ENCODE data around the gene CCND1. TPM values are rescaled to one million over a fixed set of nuclear protein-coding genes. Genes with fewer than 3 reads are reported as not detected.

The CCND1 gene
- total and polyA plus RNA-seq, 2 of the 8 experiments (the other 6 are each of a cell fraction or from before 2014, with no cell fraction given): 64.5 to 170 TPM

GRCh38 chr11:69669486-69669885, 28.5 kb downstream of the CCND1 start:
- POLR2A ChIA-PET (ENCODE audit: partially characterized antibody): interaction anchor here (0.8 to 4.5 kb wide), 5 partner anchors 13 to 31 kb away, joined by 3 to 18 read pairs (median 9); no protein-coding TSS in a partner anchor
- Histone ChIP-seq H2AFZ (ENCODE audit: low read length) (no peak overlapping the region), H3K9ac (replicated peaks in 1 of 4; ENCODE audit: extremely low read depth in 1 of 4, low read depth in 3 of 4, low read length in 3 of 4) (no peak overlapping the region; a peak in 2 of 7 replicates), H3K23me2 (ENCODE audit: low read depth, low read length) (no peaks in the 10 kb centered on the region; the same call in 1 of the 2 replicates), H2BK12ac (ENCODE audit: low read depth, low read length) (no peak overlapping the region), H3K14ac (ENCODE audit: insufficient read length) (no peak overlapping the region), H3K4me3 (ENCODE audit: extremely low read depth in 1 of 4, insufficient read depth in 2 of 4, low read depth in 3 of 4, low read length in 4 of 4) (no peak overlapping the region), H3K56ac (replicated peaks; ENCODE audit: insufficient read length, low read depth, low read length) (no peak overlapping the region), H4K5ac (ENCODE audit: insufficient read length, low read depth, low read length) (no peak overlapping the region), H3K79me2 (ENCODE audit: control insufficient read depth in 1 of 2, insufficient read depth in 2 of 2, low read length in 2 of 2) (peaks cover under 1 to 14% of the 10 kb centered on the region in 2 experiments; a peak in 3 of 4 replicates), H3K9me3 (ENCODE audit: insufficient read depth in 2 of 2, low read depth in 1 of 2, low read length in 1 of 2) (no peaks in the 10 kb centered on the region), H4K91ac (replicated peaks; ENCODE audit: insufficient read length, low read length) (no peak overlapping the region), H2BK20ac (ENCODE audit: low read length) (no peak overlapping the region), H2BK5ac (ENCODE audit: low read depth, low read length) (no peak overlapping the region), H3K18ac (ENCODE audit: extremely low read depth, low read length) (no peak overlapping the region), H3K4ac (replicated peaks; ENCODE audit: insufficient read length, low read depth, low read length) (no peak overlapping the region), H3K27ac (ENCODE audit: low read depth, low read length) (no peak overlapping the region), H3K36me3 (ENCODE audit: control insufficient read depth in 2 of 4, insufficient read depth in 4 of 4, low read length in 3 of 4) (peaks cover 3 to 22% (median 8%) of the 10 kb centered on the region in 4 experiments; a peak in 7 of 8 replicates), H4K20me1 (replicated peaks in 1 of 2; ENCODE audit: control insufficient read depth in 1 of 2, insufficient read depth in 2 of 2, low read length in 2 of 2) (peaks cover 7% of the 10 kb centered on the region in 2 experiments), H3K4me1 (replicated peaks in 1 of 4; ENCODE audit: control insufficient read depth in 3 of 4, insufficient read depth in 4 of 4, low read length in 3 of 4) (peaks cover 3 to 5% (median 4%) of the 10 kb centered on the region in 4 experiments), H3K27me3 (replicated peaks in 1 of 4; ENCODE audit: control insufficient read depth in 3 of 4, extremely low read depth in 1 of 4, insufficient read depth in 3 of 4, low read length in 3 of 4) (no peaks in the 10 kb centered on the region), H4K8ac (ENCODE audit: extremely low read depth, insufficient read depth, low read length) (peak overlapping the region; percentile 19; the same call in 1 of the 2 replicates), H2BK15ac (ENCODE audit: low read length) (no peak overlapping the region), H3K23ac (ENCODE audit: insufficient read length) (no peak overlapping the region), H2AK5ac (ENCODE audit: low read depth, low read length) (no peak overlapping the region), H3K4me2 (ENCODE audit: insufficient read depth in 1 of 2, low read depth in 2 of 2, low read length in 2 of 2) (no peak overlapping the region), H3K79me1 (ENCODE audit: low read depth, low read length) (peaks cover 10% of the 10 kb centered on the region), H2BK120ac (replicated peaks; ENCODE audit: low read depth, low read length) (no peak overlapping the region)
- CTCF ChIA-PET (ENCODE audit: partially characterized antibody): interaction anchor here (0.7 to 5.1 kb wide), 18 partner anchors 10 to 598 kb away, joined by 3 to 81 read pairs (median 4); no protein-coding TSS in a partner anchor
- 96% methylated on average over 19 of the region's 19 CpGs; no CpG with 5 or more reads in 1 of the 2 experiments for WGBS, 2 experiments (ENCODE audit: extremely low coverage in 1 of 2, insufficient coverage in 1 of 2, insufficient read length in 1 of 2, insufficient replicate concordance in 2 of 2, low coverage in 1 of 2, low lambda C conversion rate in 2 of 2, missing lambda C conversion rate in 1 of 2)
- FAIRE-seq: no peak
- no peak for TF ChIP-seq BACH1 (IDR thresholded peaks at IDR 0.05; ENCODE audit: low read length)
- TF ChIP-seq SIN3A (conservative IDR thresholded peaks at IDR 0.05 in 1 of 2, IDR thresholded peaks at IDR 0.05 in 1 of 2; ENCODE audit: low read depth in 1 of 2, low read length in 2 of 2): no peak
- no peak for TF ChIP-seq BCL11A (IDR thresholded peaks at IDR 0.05; ENCODE audit: low read depth in 2 of 2, low read length in 2 of 2)
- no peak for TF ChIP-seq SRF (IDR thresholded peaks at IDR 0.05; ENCODE audit: low read depth, low read length)
- no peak for TF ChIP-seq NRF1 (IDR thresholded peaks at IDR 0.05; ENCODE audit: low read depth, low read length)
- TF ChIP-seq E2F6 (IDR thresholded peaks at IDR 0.05): no peak
- TF ChIP-seq ATF3 (IDR thresholded peaks at IDR 0.05; ENCODE audit: insufficient read depth, low read depth, low read length): no peak
- no peak for TF ChIP-seq SP2 (IDR thresholded peaks at IDR 0.05; ENCODE audit: low read length)
- DNase-seq (ENCODE audit: low read depth in 1 of 2, low spot score in 2 of 2): no peak

Measured in H1 (cell line).